Activated CD4-positive, alpha-beta T cell treated with anti-CD3 and anti-CD28 coated beads for 36 hours (primary cell): ENCODE data around the gene NPM1. TPM values are rescaled to one million over a fixed set of nuclear protein-coding genes. Genes with fewer than 3 reads are reported as not detected.
"Not testable (repeated sequence)": the region's sequence is repeated elsewhere in the genome, so short reads cannot be mapped to it uniquely, and the experiment has no call there.

Source experiments
- ATAC-seq: fragments of 200-7000 bp; cut with Tn5 transposase; one replicate; pipeline ENCODE4 v1.10.0; 2021; ENCODE audit warnings: mild to moderate bottlenecking, moderate library complexity
- CTCF ChIA-PET: fragments of 350-600 bp; sonication (Branson Sonifier 250); formaldehyde crosslinking; loops from one replicate; lab custom pipeline; 2021; ENCODE audit warnings: antibody characterized with exemption; lab: Charles Lee
- POLR2A ChIA-PET: fragments of 350-600 bp; sonication (Branson Sonifier 250); formaldehyde crosslinking; loops from one replicate; lab custom pipeline; 2021; ENCODE audit warnings: antibody characterized with exemption, inconsistent platforms; lab: Charles Lee
- DNase-seq: peaks from one replicate; pipeline ENCODE4 v3.0.0-alpha.2; 2020
- H3K27ac Mint-ChIP-seq: one replicate; pipeline ENCODE4 v1.8.0; 2021; ENCODE audit warnings: mixed read lengths
- H3K27me3 Mint-ChIP-seq: one replicate; pipeline ENCODE4 v1.8.0; 2021; ENCODE audit warnings: mixed read lengths
- H3K36me3 Mint-ChIP-seq: one replicate; pipeline ENCODE4 v1.8.0; 2021; ENCODE audit warnings: low read depth, mixed read lengths
- H3K4me1 Mint-ChIP-seq: one replicate; pipeline ENCODE4 v1.8.0; 2021; ENCODE audit warnings: mixed read lengths
- H3K4me3 Mint-ChIP-seq: one replicate; pipeline ENCODE4 v1.8.0; 2021; ENCODE audit warnings: mild to moderate bottlenecking, moderate library complexity, mixed read lengths
- H3K9me3 Mint-ChIP-seq: one replicate; pipeline ENCODE4 v1.8.0; 2021; ENCODE audit warnings: low read depth, mixed read lengths
- intact Hi-C, 2 experiments: fragments of 100-400 bp; cut with DNase I in 1 of 2; cut with micrococcal nuclease in 1 of 2; formaldehyde crosslinking; loops; one replicate each; pipeline versions ENCODE4 v1.14.2 to v1.15.1; 2022 to 2024; cut with DNase I, micrococcal nuclease
- total RNA-seq, 2 experiments: library from RNA; stranded (reverse); gene quantifications; one replicate each; pipeline ENCODE4 v1.2.3, GENCODE V29; 2021

NPM1 gene, protein sequence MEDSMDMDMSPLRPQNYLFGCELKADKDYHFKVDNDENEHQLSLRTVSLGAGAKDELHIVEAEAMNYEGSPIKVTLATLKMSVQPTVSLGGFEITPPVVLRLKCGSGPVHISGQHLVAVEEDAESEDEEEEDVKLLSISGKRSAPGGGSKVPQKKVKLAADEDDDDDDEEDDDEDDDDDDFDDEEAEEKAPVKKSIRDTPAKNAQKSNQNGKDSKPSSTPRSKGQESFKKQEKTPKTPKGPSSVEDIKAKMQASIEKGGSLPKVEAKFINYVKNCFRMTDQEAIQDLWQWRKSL
- 1,000 to 10,000 TPM; 3,156 to 3,905 TPM for total RNA-seq

DNA sequence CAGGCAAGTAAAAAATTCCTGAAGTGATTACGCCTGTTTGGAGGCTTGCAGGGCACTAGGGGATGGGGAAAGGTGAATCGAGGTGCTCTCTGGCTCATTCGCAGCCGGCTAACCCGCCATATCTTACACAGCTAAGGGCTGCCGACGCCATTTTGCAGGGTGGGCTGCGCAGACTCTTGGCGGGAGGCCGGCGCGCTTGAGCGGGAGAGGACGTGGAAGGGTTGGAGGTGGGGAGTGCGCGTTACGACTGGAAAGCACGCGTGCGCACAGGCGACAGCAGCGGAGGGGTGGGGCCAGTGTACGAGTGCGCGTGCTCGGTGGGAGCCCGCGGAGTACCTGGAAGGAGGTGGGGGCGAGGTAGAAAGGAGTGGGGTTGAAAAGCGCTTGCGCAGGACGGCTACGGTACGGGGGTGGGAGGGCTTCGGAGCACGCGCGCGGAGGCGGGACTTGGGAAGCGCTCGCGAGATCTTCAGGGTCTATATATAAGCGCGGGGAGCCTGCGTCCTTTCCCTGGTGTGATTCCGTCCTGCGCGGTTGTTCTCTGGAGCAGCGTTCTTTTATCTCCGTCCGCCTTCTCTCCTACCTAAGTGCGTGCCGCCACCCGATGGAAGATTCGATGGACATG is at the start of gene NPM1:
Gene NPM1, plus strand, starts transcription at position 505 of the 625 bp plus-strand sequence. Its CDS starts 100 bp downstream, at position 605.
- POLR2A ChIA-PET, result interaction anchor here (0.5 to 2.0 kb wide), 9 partner anchors 13 to 1110 kb away, joined by 3 to 8 read pairs (median 3); no protein-coding TSS in a partner anchor
- DNase-seq (peak; percentile 99), ATAC-seq (peak; percentile 83)
- no peaks in the 10 kb centered on the region for H3K27me3 Mint-ChIP-seq
- no peaks in the 10 kb centered on the region for H3K9me3 Mint-ChIP-seq
- peak within 1 kb of the TSS; percentile 88 for H3K4me3 Mint-ChIP-seq
- peaks cover 45% of the 10 kb centered on the region for H3K36me3 Mint-ChIP-seq
- peaks cover 37% of the 10 kb centered on the region for H3K4me1 Mint-ChIP-seq
- peak within 1 kb of the TSS; percentile 99 for H3K27ac Mint-ChIP-seq
- CTCF ChIA-PET, result interaction anchor here (0.6 to 1.2 kb wide), 5 partner anchors 8 to 457 kb away, joined by 3 to 6 read pairs (median 3); no protein-coding TSS in a partner anchor
- intact Hi-C loops, result loop anchor here (1.0 to 10.0 kb wide), 9 partner anchors 619 to 1945 kb away; partner anchors contain the start of genes DUSP1 (in 1 of the 2), FBXW11 (in 1 of the 2), SPDL1 (in 1 of the 2) and STK10 (in 1 of the 2)

DNA sequence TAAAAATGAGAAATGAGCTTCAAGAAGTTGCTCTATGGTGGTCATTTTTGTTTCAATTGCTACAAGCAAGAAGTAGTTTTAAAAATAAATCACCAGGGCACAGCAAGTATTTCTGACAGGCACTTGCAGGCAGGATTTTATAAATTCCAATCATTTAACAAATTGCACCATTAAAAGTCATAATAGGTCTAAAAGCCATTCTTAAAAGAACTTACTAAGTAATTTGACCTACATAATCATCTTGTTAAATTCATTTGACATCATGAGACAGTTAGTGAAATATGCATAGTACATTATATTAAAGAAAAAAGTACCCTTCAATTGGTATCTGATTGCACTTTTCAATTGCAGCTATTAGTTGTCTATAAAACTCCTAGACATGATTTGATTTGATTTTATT is 47.6 kb upstream of the NPM1 start:
- H3K9me3 Mint-ChIP-seq, result no peaks in the 10 kb centered on the region
- no peak overlapping the region for H3K27ac Mint-ChIP-seq
- DNase-seq (no peak), ATAC-seq (no peak)
- peaks cover 19% of the 10 kb centered on the region for H3K27me3 Mint-ChIP-seq
- H3K36me3 Mint-ChIP-seq, result no peaks in the 10 kb centered on the region
- peaks cover 3% of the 10 kb centered on the region for H3K4me1 Mint-ChIP-seq
- ChIA-PET CTCF (interaction anchor here (1.0 to 3.4 kb wide), 3 partner anchors 68 to 701 kb away, joined by 4 to 14 read pairs (median 4); no protein-coding TSS in a partner anchor), POLR2A (no interaction called here)
- H3K4me3 Mint-ChIP-seq, result no peak overlapping the region
- intact Hi-C loops, result no loop called here

DNA sequence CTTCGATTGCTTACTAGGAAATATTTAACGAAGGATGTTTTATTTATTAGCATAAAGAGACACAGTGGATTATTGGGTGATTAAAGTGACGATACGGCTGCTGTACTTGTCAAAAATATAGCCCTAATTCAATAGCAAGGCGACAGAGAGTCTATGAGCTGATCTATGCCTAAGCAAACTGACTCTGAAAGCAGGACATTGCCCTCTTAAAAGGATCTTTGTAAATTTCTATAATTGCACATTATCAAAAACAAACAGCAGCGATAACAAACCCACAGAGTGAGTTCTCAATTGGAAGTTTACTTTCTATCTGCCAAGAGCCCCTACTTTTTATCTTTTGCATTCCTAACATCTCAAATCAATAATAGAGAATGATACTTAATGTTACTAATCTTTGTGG is 47.2 kb upstream of the NPM1 start:
- intact Hi-C loops, result no loop called here

DNA sequence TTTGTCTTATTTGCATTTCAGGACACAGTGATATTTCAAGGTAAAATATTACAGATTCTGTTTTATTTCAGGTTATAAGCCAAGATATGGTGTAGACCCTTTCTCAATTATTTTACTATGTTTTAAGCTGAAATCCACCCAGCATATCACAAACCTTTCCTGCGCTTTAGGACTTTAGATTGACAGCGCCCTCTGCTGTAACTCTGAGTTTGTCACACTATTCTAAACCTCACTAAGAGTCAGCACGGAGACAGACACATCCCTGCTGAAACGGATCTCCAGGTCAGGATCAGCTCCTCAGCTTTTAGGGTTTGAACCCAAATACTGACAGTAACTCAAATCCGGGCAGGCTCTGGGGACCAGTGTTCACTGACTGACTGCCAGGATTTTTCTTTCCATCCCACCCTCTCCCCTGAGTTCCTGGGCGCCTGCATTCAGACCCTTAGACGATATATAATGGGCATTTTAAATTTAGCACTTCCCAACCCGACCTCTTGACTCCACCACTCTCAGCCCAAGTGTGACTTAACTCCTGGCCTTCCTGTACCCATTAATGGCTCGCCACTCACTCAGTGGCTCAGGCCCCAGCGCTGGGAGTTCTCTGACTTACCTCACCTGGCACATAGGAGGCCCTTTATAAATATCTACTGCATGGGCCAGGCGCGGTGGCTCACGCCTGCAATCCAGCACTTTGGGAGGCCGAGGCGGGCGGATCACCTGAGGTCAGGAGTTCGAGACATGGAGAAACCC is 45.1 kb upstream of the NPM1 start:
- Mint-ChIP-seq H3K27ac (no peak overlapping the region), H3K4me1 (no peaks in the 10 kb centered on the region), H3K4me3 (no peak overlapping the region), H3K9me3 (no peaks in the 10 kb centered on the region), H3K27me3 (peaks cover 7% of the 10 kb centered on the region), H3K36me3 (no peaks in the 10 kb centered on the region)
- ChIA-PET POLR2A (interaction anchor here (0.6 kb wide), 1 partner anchor 73 kb away, joined by 4 read pairs; no protein-coding TSS in a partner anchor), CTCF (interaction anchor here (0.8 to 3.0 kb wide), 7 partner anchors 10 to 632 kb away, joined by 3 to 19 read pairs (median 4); no protein-coding TSS in a partner anchor)
- ATAC-seq, result peak; percentile 72
- DNase-seq, result peak; percentile 63
- intact Hi-C loops, result loop anchor here (1.0 to 2.0 kb wide), 5 partner anchors 69 to 598 kb away; no protein-coding TSS in a partner anchor

More for the DNA sequence above, 47.2 kb upstream of the NPM1 start:
- CTCF ChIA-PET, result interaction anchor here (1.0 to 3.4 kb wide), 4 partner anchors 68 to 702 kb away, joined by 3 to 14 read pairs (median 4); no protein-coding TSS in a partner anchor
- H3K27me3 Mint-ChIP-seq, result peaks cover 17% of the 10 kb centered on the region
- H3K4me3 Mint-ChIP-seq, result no peak overlapping the region
- no peak overlapping the region for H3K27ac Mint-ChIP-seq
- ATAC-seq, result no peak
- no peak for DNase-seq
- no peaks in the 10 kb centered on the region for H3K36me3 Mint-ChIP-seq
- POLR2A ChIA-PET, result no interaction called here
- H3K9me3 Mint-ChIP-seq, result no peaks in the 10 kb centered on the region
- H3K4me1 Mint-ChIP-seq, result peaks cover 3% of the 10 kb centered on the region

DNA sequence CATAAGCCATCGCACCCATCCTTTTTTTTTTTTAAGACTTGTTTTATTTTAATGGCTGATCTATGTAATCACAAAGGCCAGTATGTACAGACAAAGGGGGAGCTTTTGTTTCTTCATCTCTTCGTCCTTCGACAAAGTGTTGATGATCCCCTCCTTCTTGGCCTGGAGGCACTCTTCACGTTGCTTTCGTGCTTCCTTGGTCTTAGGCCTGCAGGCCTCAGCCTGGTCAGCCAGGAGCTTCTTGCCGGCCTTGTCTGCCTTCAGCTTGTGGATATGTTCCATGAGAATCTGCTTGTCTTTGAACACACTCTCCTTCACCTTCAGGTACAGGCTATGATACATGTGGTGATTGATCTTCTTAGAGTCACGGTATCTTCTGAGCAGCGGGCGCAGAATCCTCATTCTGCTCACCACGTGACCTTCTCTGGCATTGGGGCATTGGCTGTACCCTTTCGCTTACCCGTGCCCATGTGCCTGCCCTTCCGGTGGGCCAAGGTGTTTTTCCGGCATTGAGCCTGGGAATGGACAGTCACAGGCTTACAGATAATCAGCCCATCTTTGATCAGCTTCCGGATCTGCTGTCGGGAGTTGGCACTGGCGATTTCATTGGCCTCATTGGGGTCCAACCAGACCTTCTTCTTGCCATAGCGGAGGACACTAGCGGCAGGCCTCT is 42.6 kb upstream of the NPM1 start:
- ChIA-PET POLR2A (interaction anchor here (0.7 kb wide), 1 partner anchor 131 kb away, joined by 4 read pairs; no protein-coding TSS in a partner anchor), CTCF (interaction anchor here (1.5 kb wide), 1 partner anchor 139 kb away, joined by 3 read pairs; no protein-coding TSS in a partner anchor)
- H3K36me3 Mint-ChIP-seq, result no peaks in the 10 kb centered on the region
- ATAC-seq, result no peak
- intact Hi-C loops, result no loop called here
- H3K9me3 Mint-ChIP-seq, result no peaks in the 10 kb centered on the region
- H3K4me1 Mint-ChIP-seq, result no peaks in the 10 kb centered on the region
- no peak overlapping the region for H3K27ac Mint-ChIP-seq
- DNase-seq, result no peak
- H3K27me3 Mint-ChIP-seq, result no peaks in the 10 kb centered on the region
- no peak overlapping the region for H3K4me3 Mint-ChIP-seq

- ChIA-PET CTCF (interaction anchor here (0.6 to 1.4 kb wide), 2 partner anchors 9 to 244 kb away, joined by 3 to 8 read pairs; no protein-coding TSS in a partner anchor), POLR2A (no interaction called here)
- intact Hi-C loops, result no loop called here
- ATAC-seq (no peak), DNase-seq (no peak)
- Mint-ChIP-seq H3K4me1 (peaks cover 3% of the 10 kb centered on the region), H3K27ac (no peak overlapping the region), H3K27me3 (peaks cover 3% of the 10 kb centered on the region), H3K4me3 (no peak overlapping the region), H3K9me3 (no peaks in the 10 kb centered on the region), H3K36me3 (no peaks in the 10 kb centered on the region)
Observed at GRCh38 chr5:171351536-171352073, 36.0 kb upstream of the NPM1 start.

GRCh38 chr5:171355302-171355724 is 32.3 kb upstream of the NPM1 start:
- peak; percentile 57 for DNase-seq
- ChIA-PET POLR2A (interaction anchor here (0.6 kb wide), 1 partner anchor 402 kb away, joined by 4 read pairs; no protein-coding TSS in a partner anchor), CTCF (no interaction called here)
- Mint-ChIP-seq H3K27me3 (peaks cover 3% of the 10 kb centered on the region), H3K9me3 (no peaks in the 10 kb centered on the region), H3K36me3 (no peaks in the 10 kb centered on the region), H3K4me3 (no peak overlapping the region), H3K27ac (no peak overlapping the region), H3K4me1 (peaks cover 3% of the 10 kb centered on the region)
- intact Hi-C loops, result no loop called here
- peak; percentile 84 for ATAC-seq

DNA sequence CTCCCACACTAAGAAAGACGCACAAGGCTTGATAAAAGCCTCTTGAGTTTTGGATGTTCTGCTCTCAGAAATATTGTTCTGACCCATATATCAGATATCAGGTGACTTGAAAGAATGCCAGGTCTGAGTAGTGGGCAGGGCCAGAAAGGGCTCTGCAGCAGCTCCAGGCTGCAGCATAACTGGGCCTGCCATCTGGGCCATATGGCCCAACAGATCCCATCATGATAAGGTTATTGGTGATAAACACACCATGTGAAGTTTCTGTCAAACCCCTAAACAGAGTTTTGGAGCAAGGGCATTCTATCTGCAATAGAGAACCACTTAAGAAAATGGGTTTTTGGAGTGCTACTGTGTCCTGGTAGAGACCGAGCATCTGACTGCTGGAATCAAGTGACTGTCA is 29.8 kb upstream of the NPM1 start:
- no peak overlapping the region for H3K27ac Mint-ChIP-seq
- ChIA-PET CTCF (interaction anchor here (0.5 kb wide), 1 partner anchor 21 kb away, joined by 5 read pairs; no protein-coding TSS in a partner anchor), POLR2A (no interaction called here)
- DNase-seq (no peak), ATAC-seq (no peak)
- no peak overlapping the region for H3K4me3 Mint-ChIP-seq
- H3K9me3 Mint-ChIP-seq, result no peaks in the 10 kb centered on the region
- no peaks in the 10 kb centered on the region for H3K27me3 Mint-ChIP-seq
- H3K4me1 Mint-ChIP-seq, result peaks cover 3% of the 10 kb centered on the region
- intact Hi-C loops, result no loop called here
- H3K36me3 Mint-ChIP-seq, result no peaks in the 10 kb centered on the region

GRCh38 chr5:171361151-171361550 is 26.5 kb upstream of the NPM1 start:
- H3K4me3 Mint-ChIP-seq, DNase-seq, H3K4me1 Mint-ChIP-seq, intact Hi-C loops, H3K27ac Mint-ChIP-seq, H3K9me3 Mint-ChIP-seq, H3K36me3 Mint-ChIP-seq, H3K27me3 Mint-ChIP-seq, ATAC-seq, POLR2A ChIA-PET: not testable (repeated sequence)
- CTCF ChIA-PET, result interaction anchor here (1.1 kb wide), 1 partner anchor 19 kb away, joined by 3 read pairs; no protein-coding TSS in a partner anchor

GRCh38 chr5:171363249-171363648 is 24.4 kb upstream of the NPM1 start:
- ChIA-PET POLR2A (interaction anchor here (0.7 kb wide), 1 partner anchor 24 kb away, joined by 3 read pairs; no protein-coding TSS in a partner anchor), CTCF (interaction anchor here (0.6 kb wide), 1 partner anchor 770 kb away, joined by 3 read pairs; no protein-coding TSS in a partner anchor)
- intact Hi-C loops, result not testable (repeated sequence)

More at GRCh38 chr5:171363249-171363648, 24.4 kb upstream of the NPM1 start:
- DNase-seq, H3K4me1 Mint-ChIP-seq, H3K27ac Mint-ChIP-seq, H3K9me3 Mint-ChIP-seq, H3K36me3 Mint-ChIP-seq, H3K4me3 Mint-ChIP-seq, ATAC-seq: not testable (repeated sequence)
- peaks cover 14% of the 10 kb centered on the region for H3K27me3 Mint-ChIP-seq
